ENCODE measurements around the gene DAB1. TPM values are rescaled to one million over a fixed set of nuclear protein-coding genes. Genes with fewer than 3 reads are reported as not detected.

The DAB1 gene
- total RNA-seq, 2 experiments from 2014 or later: 0.54 to 0.72 TPM

- no peak overlapping the region for H3K4me3 Mint-ChIP-seq
- peaks cover 3% of the 10 kb centered on the region for H3K9me3 Mint-ChIP-seq
- DNase-seq (no peak), ATAC-seq (ENCODE audit: low read depth) (no peak)
- no peaks in the 10 kb centered on the region for H3K27me3 Mint-ChIP-seq
- H3K36me3 Mint-ChIP-seq: no peaks in the 10 kb centered on the region
- POLR2A ChIA-PET: no interaction called here
- no peaks in the 10 kb centered on the region for H3K4me1 Mint-ChIP-seq
- no peak overlapping the region for H3K27ac Mint-ChIP-seq
Measured at GRCh38 chr1:57156907-57157306, 267.0 kb downstream of the DAB1 start.

- peaks cover 1% of the 10 kb centered on the region for H3K9me3 Mint-ChIP-seq
- H3K4me3 Mint-ChIP-seq: no peak overlapping the region
- no peak for ATAC-seq (ENCODE audit: low read depth)
- no peak for DNase-seq
- no peaks in the 10 kb centered on the region for H3K27me3 Mint-ChIP-seq
- no peaks in the 10 kb centered on the region for H3K36me3 Mint-ChIP-seq
- POLR2A ChIA-PET: no interaction called here
- H3K27ac Mint-ChIP-seq: no peak overlapping the region
- no peaks in the 10 kb centered on the region for H3K4me1 Mint-ChIP-seq
Measured at GRCh38 chr1:57146100-57146499, 277.8 kb downstream of the DAB1 start.

GRCh38 chr1:57142999-57143398 is 280.9 kb downstream of the DAB1 start:
- peaks cover 1% of the 10 kb centered on the region for H3K9me3 Mint-ChIP-seq
- H3K4me1 Mint-ChIP-seq: no peaks in the 10 kb centered on the region
- no peaks in the 10 kb centered on the region for H3K27me3 Mint-ChIP-seq
- POLR2A ChIA-PET: no interaction called here
- H3K27ac Mint-ChIP-seq: no peak overlapping the region
- H3K4me3 Mint-ChIP-seq: no peak overlapping the region
- H3K36me3 Mint-ChIP-seq: no peaks in the 10 kb centered on the region
- DNase-seq: no peak
- ATAC-seq (ENCODE audit: low read depth): no peak

GRCh38 chr1:57142169-57142568 is 281.7 kb downstream of the DAB1 start:
- H3K27me3 Mint-ChIP-seq: no peaks in the 10 kb centered on the region
- POLR2A ChIA-PET: no interaction called here
- no peak overlapping the region for H3K27ac Mint-ChIP-seq
- no peak overlapping the region for H3K4me3 Mint-ChIP-seq
- no peaks in the 10 kb centered on the region for H3K4me1 Mint-ChIP-seq
- no peaks in the 10 kb centered on the region for H3K36me3 Mint-ChIP-seq
- ATAC-seq (ENCODE audit: low read depth) (no peak), DNase-seq (no peak)
- peaks cover 1% of the 10 kb centered on the region for H3K9me3 Mint-ChIP-seq

- no peaks in the 10 kb centered on the region for H3K36me3 Mint-ChIP-seq
- ATAC-seq (ENCODE audit: low read depth): no peak
- POLR2A ChIA-PET: no interaction called here
Measured at GRCh38 chr1:57138432-57139078, 285.3 kb downstream of the DAB1 start.

GRCh38 chr1:57137980-57138379 is 285.9 kb downstream of the DAB1 start:
- ATAC-seq (ENCODE audit: low read depth): no peak
- no peak for DNase-seq
- H3K9me3 Mint-ChIP-seq: no peaks in the 10 kb centered on the region
- H3K36me3 Mint-ChIP-seq: no peaks in the 10 kb centered on the region
- POLR2A ChIA-PET: no interaction called here
- H3K4me3 Mint-ChIP-seq: no peak overlapping the region
- H3K4me1 Mint-ChIP-seq: no peaks in the 10 kb centered on the region
- H3K27me3 Mint-ChIP-seq: no peaks in the 10 kb centered on the region
- no peak overlapping the region for H3K27ac Mint-ChIP-seq

More at GRCh38 chr1:57138432-57139078, 285.3 kb downstream of the DAB1 start:
- Mint-ChIP-seq H3K4me1 (no peaks in the 10 kb centered on the region), H3K27ac (no peak overlapping the region), H3K27me3 (no peaks in the 10 kb centered on the region), H3K4me3 (no peak overlapping the region), H3K9me3 (no peaks in the 10 kb centered on the region)
- no peak for DNase-seq

GRCh38 chr1:57134803-57135202 is 289.1 kb downstream of the DAB1 start:
- POLR2A ChIA-PET: no interaction called here
- no peak for DNase-seq
- no peak for ATAC-seq (ENCODE audit: low read depth)
- Mint-ChIP-seq H3K27me3 (no peaks in the 10 kb centered on the region), H3K36me3 (no peaks in the 10 kb centered on the region), H3K4me3 (no peak overlapping the region), H3K9me3 (no peaks in the 10 kb centered on the region), H3K4me1 (no peaks in the 10 kb centered on the region), H3K27ac (no peak overlapping the region)

- POLR2A ChIA-PET: no interaction called here
- H3K27me3 Mint-ChIP-seq: no peaks in the 10 kb centered on the region
- H3K4me3 Mint-ChIP-seq: no peak overlapping the region
- DNase-seq (no peak), ATAC-seq (ENCODE audit: low read depth) (no peak)
- H3K27ac Mint-ChIP-seq: no peak overlapping the region
- H3K36me3 Mint-ChIP-seq: no peaks in the 10 kb centered on the region
- no peaks in the 10 kb centered on the region for H3K4me1 Mint-ChIP-seq
- H3K9me3 Mint-ChIP-seq: no peaks in the 10 kb centered on the region
Measured at GRCh38 chr1:57133686-57134085, 290.2 kb downstream of the DAB1 start.

- POLR2A ChIA-PET: no interaction called here
- Mint-ChIP-seq H3K4me3 (no peak overlapping the region), H3K27me3 (no peaks in the 10 kb centered on the region), H3K36me3 (no peaks in the 10 kb centered on the region), H3K9me3 (no peaks in the 10 kb centered on the region), H3K27ac (no peak overlapping the region), H3K4me1 (no peaks in the 10 kb centered on the region)
- DNase-seq: no peak
- ATAC-seq (ENCODE audit: low read depth): no peak
Measured at GRCh38 chr1:57132993-57133622, 290.8 kb downstream of the DAB1 start.

- no peak for DNase-seq
- H3K4me1 Mint-ChIP-seq: no peaks in the 10 kb centered on the region
- no peaks in the 10 kb centered on the region for H3K9me3 Mint-ChIP-seq
- POLR2A ChIA-PET: no interaction called here
- ATAC-seq (ENCODE audit: low read depth): no peak
- no peak overlapping the region for H3K27ac Mint-ChIP-seq
- no peaks in the 10 kb centered on the region for H3K36me3 Mint-ChIP-seq
- H3K27me3 Mint-ChIP-seq: no peaks in the 10 kb centered on the region
- no peak overlapping the region for H3K4me3 Mint-ChIP-seq
Measured at GRCh38 chr1:57131701-57132394, 292.0 kb downstream of the DAB1 start.

GRCh38 chr1:57131257-57131656 is 292.6 kb downstream of the DAB1 start:
- POLR2A ChIA-PET: no interaction called here
- no peaks in the 10 kb centered on the region for H3K9me3 Mint-ChIP-seq

GRCh38 chr1:57129865-57130264 is 294.0 kb downstream of the DAB1 start:
- ATAC-seq (ENCODE audit: low read depth): no peak
- POLR2A ChIA-PET: no interaction called here
- Mint-ChIP-seq H3K9me3 (no peaks in the 10 kb centered on the region), H3K36me3 (no peaks in the 10 kb centered on the region), H3K27ac (no peak overlapping the region), H3K4me1 (no peaks in the 10 kb centered on the region), H3K4me3 (no peak overlapping the region), H3K27me3 (no peaks in the 10 kb centered on the region)
- DNase-seq: no peak

More at GRCh38 chr1:57131257-57131656, 292.6 kb downstream of the DAB1 start:
- H3K4me3 Mint-ChIP-seq: no peak overlapping the region
- no peaks in the 10 kb centered on the region for H3K36me3 Mint-ChIP-seq
- H3K27me3 Mint-ChIP-seq: no peaks in the 10 kb centered on the region
- DNase-seq (no peak), ATAC-seq (ENCODE audit: low read depth) (no peak)
- H3K27ac Mint-ChIP-seq: no peak overlapping the region
- no peaks in the 10 kb centered on the region for H3K4me1 Mint-ChIP-seq

- DNase-seq (no peak), ATAC-seq (ENCODE audit: low read depth) (no peak)
- no peaks in the 10 kb centered on the region for H3K4me1 Mint-ChIP-seq
- H3K27me3 Mint-ChIP-seq: no peaks in the 10 kb centered on the region
- no peaks in the 10 kb centered on the region for H3K36me3 Mint-ChIP-seq
- no peak overlapping the region for H3K27ac Mint-ChIP-seq
- no peaks in the 10 kb centered on the region for H3K9me3 Mint-ChIP-seq
- POLR2A ChIA-PET: no interaction called here
- no peak overlapping the region for H3K4me3 Mint-ChIP-seq
Measured at GRCh38 chr1:57127976-57128375, 295.9 kb downstream of the DAB1 start.

GRCh38 chr1:57124768-57125446 is 299.0 kb downstream of the DAB1 start:
- H3K27me3 Mint-ChIP-seq: no peaks in the 10 kb centered on the region
- no peak for ATAC-seq (ENCODE audit: low read depth)
- no peaks in the 10 kb centered on the region for H3K4me1 Mint-ChIP-seq
- H3K9me3 Mint-ChIP-seq: no peaks in the 10 kb centered on the region
- H3K36me3 Mint-ChIP-seq: no peaks in the 10 kb centered on the region
- POLR2A ChIA-PET: no interaction called here
- no peak for DNase-seq
- no peak overlapping the region for H3K4me3 Mint-ChIP-seq
- H3K27ac Mint-ChIP-seq: no peak overlapping the region

Measured in activated naive CD8-positive, alpha-beta T cell treated with anti-CD3 and anti-CD28 coated beads, Interleukin-2, amount 10 ng/mL, durations not matched to agents 7 days and 5 days (primary cell).